NCI-H146 (cell line): ENCODE data around the gene OSBPL9.
"Not testable (repeated sequence)": the region's sequence is repeated elsewhere in the genome, so short reads cannot be mapped to it uniquely, and the experiment has no call there.

ENCODE experiments used
- DNase-seq: peaks from one replicate; lab custom pipeline; 2025; lab: John Stamatoyannopoulos, UW

OSBPL9 gene

GRCh38 chr1:51794260-51794659 lies 177.4 kb downstream of the OSBPL9 start:
- no peak for DNase-seq

GRCh38 chr1:51794868-51795267 lies 178.0 kb downstream of the OSBPL9 start:
- no peak for DNase-seq

GRCh38 chr1:51799372-51799771 lies 182.5 kb downstream of the OSBPL9 start:
- no peak for DNase-seq

GRCh38 chr1:51814513-51814912 lies 197.6 kb downstream of the OSBPL9 start:
- DNase-seq = no peak

- no peak for DNase-seq
Observed at GRCh38 chr1:51818487-51818886, 201.6 kb downstream of the OSBPL9 start.

GRCh38 chr1:51819021-51819420 lies 202.1 kb downstream of the OSBPL9 start:
- not testable (repeated sequence) for DNase-seq

- no peak for DNase-seq
Observed at GRCh38 chr1:51819810-51820209, 202.9 kb downstream of the OSBPL9 start.

GRCh38 chr1:51829058-51829457 lies 212.2 kb downstream of the OSBPL9 start:
- DNase-seq = no peak

GRCh38 chr1:51833700-51834099 lies 216.8 kb downstream of the OSBPL9 start:
- no peak for DNase-seq

- DNase-seq = no peak
Observed at GRCh38 chr1:51837243-51837642, 220.4 kb downstream of the OSBPL9 start.
